ENCODE results near the gene ABCC6. TPM values are rescaled to one million over a fixed set of nuclear protein-coding genes. Genes with fewer than 3 reads are reported as not detected.
"Not testable (repeated sequence)": the region's sequence is repeated elsewhere in the genome, so short reads cannot be mapped to it uniquely, and the experiment has no call there.

The ABCC6 gene
- total and polyA plus RNA-seq, 10 of the 15 experiments (the other 5 are each of a cell fraction or from before 2014, with no cell fraction given): 0.05 to 0.13 (median 0.06) TPM; not detected in 5

- not testable (repeated sequence) for BruUV-seq (replicated peaks); FAIRE-seq
Measured at GRCh38 chr16:16252377-16252776, 29.1 kb upstream of the ABCC6 start.

GRCh38 chr16:16249621-16250330 is 26.5 kb upstream of the ABCC6 start:
- in situ Hi-C loops (cut with MboI); H3K9ac ChIP-seq (ENCODE audit: control insufficient read depth, insufficient read depth, low read length); H3K36me3 ChIP-seq (ENCODE audit: control insufficient read depth in 2 of 2, insufficient read depth in 2 of 2, low read length in 1 of 2); H3K4me3 ChIP-seq; H3K79me2 ChIP-seq (ENCODE audit: control insufficient read depth, insufficient read depth, low read length); BruUV-seq (replicated peaks); FAIRE-seq; DNase-seq (ENCODE audit: low read depth, low spot score); CTCF ChIA-PET; H3K4me1 ChIP-seq (ENCODE audit: control insufficient read depth, insufficient read depth, low read length); intact Hi-C loops (cut with micrococcal nuclease; ENCODE audit: unreplicated experiment); H3K4me2 ChIP-seq (ENCODE audit: control insufficient read depth, insufficient read depth); POLR2A ChIA-PET; H4K20me1 ChIP-seq (ENCODE audit: control insufficient read depth, insufficient read depth); H3K27me3 ChIP-seq (replicated peaks in 1 of 2; ENCODE audit: control insufficient read depth in 2 of 2, insufficient read depth in 2 of 2, low read length in 1 of 2); SMC1A ChIA-PET (ENCODE audit: uncharacterized antibody, unreplicated experiment); H3K27ac ChIP-seq (ENCODE audit: control insufficient read depth, insufficient read depth); H2AFZ ChIP-seq (ENCODE audit: control insufficient read depth, low read depth, low read length); H3K9me3 ChIP-seq (replicated peaks; ENCODE audit: control insufficient read depth, insufficient read depth, low read length); RAD21 ChIA-PET (ENCODE audit: unreplicated experiment): not testable (repeated sequence)
- 78% methylated on average over 3 of the region's 7 CpGs for WGBS (ENCODE audit: insufficient coverage, insufficient replicate concordance, low lambda C conversion rate, missing lambda C conversion rate)
- peak; percentile 44; the same call in 2 of the 3 replicates for ATAC-seq

More at GRCh38 chr16:16252377-16252776, 29.1 kb upstream of the ABCC6 start:
- H3K27me3 ChIP-seq (replicated peaks in 1 of 2; ENCODE audit: control insufficient read depth in 2 of 2, insufficient read depth in 2 of 2, low read length in 1 of 2); H3K4me1 ChIP-seq (ENCODE audit: control insufficient read depth, insufficient read depth, low read length); H3K4me2 ChIP-seq (ENCODE audit: control insufficient read depth, insufficient read depth); in situ Hi-C loops (cut with MboI); H2AFZ ChIP-seq (ENCODE audit: control insufficient read depth, low read depth, low read length); ATAC-seq; H3K79me2 ChIP-seq (ENCODE audit: control insufficient read depth, insufficient read depth, low read length); H3K36me3 ChIP-seq (ENCODE audit: control insufficient read depth in 2 of 2, insufficient read depth in 2 of 2, low read length in 1 of 2); intact Hi-C loops (cut with micrococcal nuclease; ENCODE audit: unreplicated experiment); H3K27ac ChIP-seq (ENCODE audit: control insufficient read depth, insufficient read depth); H3K4me3 ChIP-seq; DNase-seq (ENCODE audit: low read depth, low spot score); POLR2A ChIA-PET; H3K9me3 ChIP-seq (replicated peaks; ENCODE audit: control insufficient read depth, insufficient read depth, low read length); SMC1A ChIA-PET (ENCODE audit: uncharacterized antibody, unreplicated experiment); H4K20me1 ChIP-seq (ENCODE audit: control insufficient read depth, insufficient read depth); RAD21 ChIA-PET (ENCODE audit: unreplicated experiment); H3K9ac ChIP-seq (ENCODE audit: control insufficient read depth, insufficient read depth, low read length); CTCF ChIA-PET: not testable (repeated sequence)
- WGBS (ENCODE audit: insufficient coverage, insufficient replicate concordance, low lambda C conversion rate, missing lambda C conversion rate): no CpG with 5 or more reads among the region's 5 CpGs

GRCh38 chr16:16247439-16247838 is 24.1 kb upstream of the ABCC6 start:
- SMC1A ChIA-PET (ENCODE audit: uncharacterized antibody, unreplicated experiment); BruUV-seq (replicated peaks); H3K9ac ChIP-seq (ENCODE audit: control insufficient read depth, insufficient read depth, low read length); H3K79me2 ChIP-seq (ENCODE audit: control insufficient read depth, insufficient read depth, low read length); H3K4me3 ChIP-seq; H3K27me3 ChIP-seq (replicated peaks in 1 of 2; ENCODE audit: control insufficient read depth in 2 of 2, insufficient read depth in 2 of 2, low read length in 1 of 2); H4K20me1 ChIP-seq (ENCODE audit: control insufficient read depth, insufficient read depth); RAD21 ChIA-PET (ENCODE audit: unreplicated experiment); FAIRE-seq; H3K4me1 ChIP-seq (ENCODE audit: control insufficient read depth, insufficient read depth, low read length); intact Hi-C loops (cut with micrococcal nuclease; ENCODE audit: unreplicated experiment); DNase-seq (ENCODE audit: low read depth, low spot score); H3K4me2 ChIP-seq (ENCODE audit: control insufficient read depth, insufficient read depth); H3K36me3 ChIP-seq (ENCODE audit: control insufficient read depth in 2 of 2, insufficient read depth in 2 of 2, low read length in 1 of 2); CTCF ChIA-PET; H3K9me3 ChIP-seq (replicated peaks; ENCODE audit: control insufficient read depth, insufficient read depth, low read length); in situ Hi-C loops (cut with MboI); POLR2A ChIA-PET; H3K27ac ChIP-seq (ENCODE audit: control insufficient read depth, insufficient read depth); H2AFZ ChIP-seq (ENCODE audit: control insufficient read depth, low read depth, low read length): not testable (repeated sequence)
- WGBS (ENCODE audit: insufficient coverage, insufficient replicate concordance, low lambda C conversion rate, missing lambda C conversion rate): no CpG with 5 or more reads among the region's 3 CpGs
- 0 out of 3 replicates have a peak, but pooled peaks have one; percentile 26 for ATAC-seq

GRCh38 chr16:16246578-16247262 is 23.4 kb upstream of the ABCC6 start:
- H3K4me1 ChIP-seq (ENCODE audit: control insufficient read depth, insufficient read depth, low read length); H3K4me3 ChIP-seq; RAD21 ChIA-PET (ENCODE audit: unreplicated experiment); POLR2A ChIA-PET; H2AFZ ChIP-seq (ENCODE audit: control insufficient read depth, low read depth, low read length); H3K79me2 ChIP-seq (ENCODE audit: control insufficient read depth, insufficient read depth, low read length); H4K20me1 ChIP-seq (ENCODE audit: control insufficient read depth, insufficient read depth); in situ Hi-C loops (cut with MboI); H3K9ac ChIP-seq (ENCODE audit: control insufficient read depth, insufficient read depth, low read length); BruUV-seq (replicated peaks); intact Hi-C loops (cut with micrococcal nuclease; ENCODE audit: unreplicated experiment); H3K36me3 ChIP-seq (ENCODE audit: control insufficient read depth in 2 of 2, insufficient read depth in 2 of 2, low read length in 1 of 2); H3K27ac ChIP-seq (ENCODE audit: control insufficient read depth, insufficient read depth); DNase-seq (ENCODE audit: low read depth, low spot score); FAIRE-seq; CTCF ChIA-PET; SMC1A ChIA-PET (ENCODE audit: uncharacterized antibody, unreplicated experiment); H3K27me3 ChIP-seq (replicated peaks in 1 of 2; ENCODE audit: control insufficient read depth in 2 of 2, insufficient read depth in 2 of 2, low read length in 1 of 2); H3K4me2 ChIP-seq (ENCODE audit: control insufficient read depth, insufficient read depth); ATAC-seq; H3K9me3 ChIP-seq (replicated peaks; ENCODE audit: control insufficient read depth, insufficient read depth, low read length): not testable (repeated sequence)
- WGBS (ENCODE audit: insufficient coverage, insufficient replicate concordance, low lambda C conversion rate, missing lambda C conversion rate): 100% methylated on average over 1 of the region's 8 CpGs

Measured in GM12878 (cell line).